K562 (cell line): Measurements from ENCODE around the gene HDAC5.

Experiments used
- EGR1 ChIP-seq: fragments of 450-650 bp; conservative IDR thresholded peaks from 2 replicates; pipeline ENCODE4 v1.6.1; 2017; ENCODE audit warnings: mild to moderate bottlenecking
- JUND ChIP-seq, 2 experiments: IDR thresholded peaks; 2 replicates in 1 of 2; 3 replicates in 1 of 2; pipeline ENCODE4 v1.6.1; 2011; ENCODE audit warnings: borderline replicate concordance in 2 of 2, low read depth in 2 of 2, low read length in 2 of 2, improper control_type of control experiment in 1 of 2, missing biosample characterization in 1 of 2, missing genetic modification characterization in 1 of 2, missing genetic modification reagents in 1 of 2
- MAFK ChIP-seq: IDR thresholded peaks from 2 replicates; pipeline ENCODE4 v1.6.1; 2011; ENCODE audit warnings: low read length, improper control_type of control experiment
- POLR2A ChIP-seq: fragments of 450-650 bp; conservative IDR thresholded peaks from 2 replicates; pipeline ENCODE4 v1.6.1; 2016
- SMC3 ChIP-seq: conservative IDR thresholded peaks from 2 replicates; pipeline ENCODE4 v1.6.1; 2011; ENCODE audit warnings: low read depth, low read length, improper control_type of control experiment; ENCODE audit not compliant: insufficient read depth
- ZBTB17 ChIP-seq: fragments of 450-650 bp; formaldehyde crosslinking; IDR thresholded peaks from 2 replicates; pipeline ENCODE4 v1.4.0; 2020; ENCODE audit warnings: mild to moderate bottlenecking
- ZC3H8 ChIP-seq: fragments of 450-650 bp; IDR thresholded peaks from 2 replicates; pipeline ENCODE4 v1.6.1; 2017
- TF ChIP-seq, protein P1 (sequence below): fragments of 250-450 bp; sonication (Bioruptor Pico); IDR thresholded peaks from 2 replicates; pipeline ENCODE4 v1.4.0; 2020; ENCODE audit warnings: mild to moderate bottlenecking, moderate library complexity
- TF ChIP-seq, protein P2 (sequence below), 3 experiments: IDR thresholded peaks in 2 of 3; conservative IDR thresholded peaks in 1 of 3; 2 replicates each; pipeline ENCODE4 v1.5.1; 2011 to 2012; ENCODE audit warnings: low read length in 3 of 3, mild to moderate bottlenecking in 3 of 3, control low read depth in 2 of 3, improper control_type of control experiment in 1 of 3, inconsistent platforms in 1 of 3, low read depth in 1 of 3, mixed read lengths in 1 of 3, moderate library complexity in 1 of 3; ENCODE audit not compliant: insufficient read depth in 2 of 3
- TF ChIP-seq, protein P3 (sequence below), 2 experiments: fragments of 450-650 bp; formaldehyde crosslinking in 1 of 2; IDR thresholded peaks; 2 replicates each; pipeline versions ENCODE4 v1.4.0 to v1.6.1; 2014 to 2020; ENCODE audit warnings: mild to moderate bottlenecking in 2 of 2, borderline replicate concordance in 1 of 2, low read depth in 1 of 2

DNA sequence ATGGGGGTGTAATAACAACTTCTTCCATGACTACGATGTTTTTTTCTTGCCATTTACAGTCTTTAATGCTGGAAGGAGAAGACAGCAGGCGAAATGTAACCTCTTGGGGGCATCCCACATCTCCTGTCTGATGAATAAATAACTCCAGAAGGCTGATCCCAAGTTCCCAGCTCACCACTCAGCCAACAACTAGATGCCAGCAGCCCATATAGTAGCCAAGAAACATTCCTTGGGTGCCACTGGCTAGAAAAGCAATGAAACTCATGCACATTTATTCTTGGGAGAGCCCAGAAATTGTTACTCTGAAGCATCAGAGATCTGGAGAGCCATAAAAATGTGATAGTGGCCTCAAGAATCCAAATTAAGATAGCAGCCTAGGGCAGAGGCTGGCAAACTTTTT, 86.0 kb downstream of the HDAC5 start:
- no peak for TF ChIP-seq EGR1
- TF ChIP-seq MAFK: no peak
- TF ChIP-seq POLR2A: no peak
- TF ChIP-seq, protein P1, sequence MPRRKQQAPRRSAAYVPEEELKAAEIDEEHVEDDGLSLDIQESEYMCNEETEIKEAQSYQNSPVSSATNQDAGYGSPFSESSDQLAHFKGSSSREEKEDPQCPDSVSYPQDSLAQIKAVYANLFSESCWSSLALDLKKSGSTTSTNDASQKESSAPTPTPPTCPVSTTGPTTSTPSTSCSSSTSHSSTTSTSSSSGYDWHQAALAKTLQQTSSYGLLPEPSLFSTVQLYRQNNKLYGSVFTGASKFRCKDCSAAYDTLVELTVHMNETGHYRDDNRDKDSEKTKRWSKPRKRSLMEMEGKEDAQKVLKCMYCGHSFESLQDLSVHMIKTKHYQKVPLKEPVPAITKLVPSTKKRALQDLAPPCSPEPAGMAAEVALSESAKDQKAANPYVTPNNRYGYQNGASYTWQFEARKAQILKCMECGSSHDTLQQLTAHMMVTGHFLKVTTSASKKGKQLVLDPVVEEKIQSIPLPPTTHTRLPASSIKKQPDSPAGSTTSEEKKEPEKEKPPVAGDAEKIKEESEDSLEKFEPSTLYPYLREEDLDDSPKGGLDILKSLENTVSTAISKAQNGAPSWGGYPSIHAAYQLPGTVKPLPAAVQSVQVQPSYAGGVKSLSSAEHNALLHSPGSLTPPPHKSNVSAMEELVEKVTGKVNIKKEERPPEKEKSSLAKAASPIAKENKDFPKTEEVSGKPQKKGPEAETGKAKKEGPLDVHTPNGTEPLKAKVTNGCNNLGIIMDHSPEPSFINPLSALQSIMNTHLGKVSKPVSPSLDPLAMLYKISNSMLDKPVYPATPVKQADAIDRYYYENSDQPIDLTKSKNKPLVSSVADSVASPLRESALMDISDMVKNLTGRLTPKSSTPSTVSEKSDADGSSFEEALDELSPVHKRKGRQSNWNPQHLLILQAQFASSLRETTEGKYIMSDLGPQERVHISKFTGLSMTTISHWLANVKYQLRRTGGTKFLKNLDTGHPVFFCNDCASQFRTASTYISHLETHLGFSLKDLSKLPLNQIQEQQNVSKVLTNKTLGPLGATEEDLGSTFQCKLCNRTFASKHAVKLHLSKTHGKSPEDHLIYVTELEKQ (CRISPR knock-in tag): no peak
- no peak for TF ChIP-seq SMC3
- TF ChIP-seq, protein P2, sequence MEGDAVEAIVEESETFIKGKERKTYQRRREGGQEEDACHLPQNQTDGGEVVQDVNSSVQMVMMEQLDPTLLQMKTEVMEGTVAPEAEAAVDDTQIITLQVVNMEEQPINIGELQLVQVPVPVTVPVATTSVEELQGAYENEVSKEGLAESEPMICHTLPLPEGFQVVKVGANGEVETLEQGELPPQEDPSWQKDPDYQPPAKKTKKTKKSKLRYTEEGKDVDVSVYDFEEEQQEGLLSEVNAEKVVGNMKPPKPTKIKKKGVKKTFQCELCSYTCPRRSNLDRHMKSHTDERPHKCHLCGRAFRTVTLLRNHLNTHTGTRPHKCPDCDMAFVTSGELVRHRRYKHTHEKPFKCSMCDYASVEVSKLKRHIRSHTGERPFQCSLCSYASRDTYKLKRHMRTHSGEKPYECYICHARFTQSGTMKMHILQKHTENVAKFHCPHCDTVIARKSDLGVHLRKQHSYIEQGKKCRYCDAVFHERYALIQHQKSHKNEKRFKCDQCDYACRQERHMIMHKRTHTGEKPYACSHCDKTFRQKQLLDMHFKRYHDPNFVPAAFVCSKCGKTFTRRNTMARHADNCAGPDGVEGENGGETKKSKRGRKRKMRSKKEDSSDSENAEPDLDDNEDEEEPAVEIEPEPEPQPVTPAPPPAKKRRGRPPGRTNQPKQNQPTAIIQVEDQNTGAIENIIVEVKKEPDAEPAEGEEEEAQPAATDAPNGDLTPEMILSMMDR (IDR thresholded peaks at IDR 0.05 in 2 of 3, conservative IDR thresholded peaks at IDR 0.05 in 1 of 3; ENCODE audit: insufficient read depth in 2 of 3, low read depth in 1 of 3, low read length in 3 of 3): no peak
- TF ChIP-seq, protein P3, sequence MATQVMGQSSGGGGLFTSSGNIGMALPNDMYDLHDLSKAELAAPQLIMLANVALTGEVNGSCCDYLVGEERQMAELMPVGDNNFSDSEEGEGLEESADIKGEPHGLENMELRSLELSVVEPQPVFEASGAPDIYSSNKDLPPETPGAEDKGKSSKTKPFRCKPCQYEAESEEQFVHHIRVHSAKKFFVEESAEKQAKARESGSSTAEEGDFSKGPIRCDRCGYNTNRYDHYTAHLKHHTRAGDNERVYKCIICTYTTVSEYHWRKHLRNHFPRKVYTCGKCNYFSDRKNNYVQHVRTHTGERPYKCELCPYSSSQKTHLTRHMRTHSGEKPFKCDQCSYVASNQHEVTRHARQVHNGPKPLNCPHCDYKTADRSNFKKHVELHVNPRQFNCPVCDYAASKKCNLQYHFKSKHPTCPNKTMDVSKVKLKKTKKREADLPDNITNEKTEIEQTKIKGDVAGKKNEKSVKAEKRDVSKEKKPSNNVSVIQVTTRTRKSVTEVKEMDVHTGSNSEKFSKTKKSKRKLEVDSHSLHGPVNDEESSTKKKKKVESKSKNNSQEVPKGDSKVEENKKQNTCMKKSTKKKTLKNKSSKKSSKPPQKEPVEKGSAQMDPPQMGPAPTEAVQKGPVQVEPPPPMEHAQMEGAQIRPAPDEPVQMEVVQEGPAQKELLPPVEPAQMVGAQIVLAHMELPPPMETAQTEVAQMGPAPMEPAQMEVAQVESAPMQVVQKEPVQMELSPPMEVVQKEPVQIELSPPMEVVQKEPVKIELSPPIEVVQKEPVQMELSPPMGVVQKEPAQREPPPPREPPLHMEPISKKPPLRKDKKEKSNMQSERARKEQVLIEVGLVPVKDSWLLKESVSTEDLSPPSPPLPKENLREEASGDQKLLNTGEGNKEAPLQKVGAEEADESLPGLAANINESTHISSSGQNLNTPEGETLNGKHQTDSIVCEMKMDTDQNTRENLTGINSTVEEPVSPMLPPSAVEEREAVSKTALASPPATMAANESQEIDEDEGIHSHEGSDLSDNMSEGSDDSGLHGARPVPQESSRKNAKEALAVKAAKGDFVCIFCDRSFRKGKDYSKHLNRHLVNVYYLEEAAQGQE (IDR thresholded peaks at IDR 0.05; ENCODE audit: borderline replicate concordance): no peak
- TF ChIP-seq, protein P3 (CRISPR knock-in tag; IDR thresholded peaks at IDR 0.05; ENCODE audit: low read depth): no peak
- TF ChIP-seq JUND (IDR thresholded peaks at IDR 0.05; ENCODE audit: borderline replicate concordance, low read depth, low read length): no peak
- no peak for TF ChIP-seq JUND (tag; IDR thresholded peaks at IDR 0.05; ENCODE audit: borderline replicate concordance, low read depth, low read length)
- no peak for TF ChIP-seq ZBTB17 (CRISPR knock-in tag)
- no peak for TF ChIP-seq ZC3H8
